H1 (cell line): ENCODE data around the gene ZNF232. TPM values are rescaled to one million over a fixed set of nuclear protein-coding genes. Genes with fewer than 3 reads are reported as not detected.
"Not testable (repeated sequence)": the region's sequence is repeated elsewhere in the genome, so short reads cannot be mapped to it uniquely, and the experiment has no call there.

ENCODE experiments used
- CTCF ChIA-PET: fragments of 300-600 bp; sonication (Branson Sonifier 250); formaldehyde crosslinking; loops from one replicate; lab custom pipeline; 2021; ENCODE audit not compliant: partially characterized antibody; lab: Charles Lee
- POLR2A ChIA-PET: fragments of 300-600 bp; sonication (Branson Sonifier 250); formaldehyde crosslinking; loops from one replicate; lab custom pipeline; 2021; ENCODE audit warnings: inconsistent platforms; ENCODE audit not compliant: partially characterized antibody; lab: Charles Lee
- DNase-seq, 2 experiments: peaks; one replicate each; pipeline versions ENCODE4 v3.0.0 to v3.0.0-alpha.2; 2010 to 2022; ENCODE audit warnings: low spot score in 2 of 2, low read depth in 1 of 2, mixed read lengths in 1 of 2
- FAIRE-seq: peaks from 2 replicates; lab custom pipeline; 2011; peaks lifted over from hg19 to GRCh38; lab: Jason Lieb, UNC
- H2AFZ ChIP-seq: 2 replicates; pipeline ENCODE4 v1.8.1; 2012; ENCODE audit warnings: low read length, inconsistent platforms
- H2AK5ac ChIP-seq: 2 replicates; pipeline ENCODE4 v1.6.1; 2013; ENCODE audit warnings: low read depth, low read length
- H2BK120ac ChIP-seq: replicated peaks from 2 replicates; pipeline ENCODE3; 2013; ENCODE audit warnings: low read depth, low read length, inconsistent platforms
- H2BK12ac ChIP-seq: 2 replicates; pipeline ENCODE4 v1.6.1; 2013; ENCODE audit warnings: low read depth, low read length
- H2BK15ac ChIP-seq: 2 replicates; pipeline ENCODE4 v1.6.1; 2013; ENCODE audit warnings: low read length
- H2BK20ac ChIP-seq: 2 replicates; pipeline ENCODE4 v1.6.1; 2013; ENCODE audit warnings: low read length
- H2BK5ac ChIP-seq: 2 replicates; pipeline ENCODE4 v1.6.1; 2013; ENCODE audit warnings: low read depth, low read length
- H3K14ac ChIP-seq: 2 replicates; pipeline ENCODE4 v1.6.1; 2013; ENCODE audit warnings: inconsistent platforms; ENCODE audit not compliant: insufficient read length
- H3K18ac ChIP-seq: 2 replicates; pipeline ENCODE4 v1.6.1; 2013; ENCODE audit warnings: low read length; ENCODE audit errors: extremely low read depth
- H3K23ac ChIP-seq: 2 replicates; pipeline ENCODE4 v1.6.1; 2013; ENCODE audit warnings: inconsistent platforms; ENCODE audit not compliant: insufficient read length
- H3K23me2 ChIP-seq: 2 replicates; pipeline ENCODE4 v1.6.1; 2013; ENCODE audit warnings: low read depth, low read length
- H3K27ac ChIP-seq: 2 replicates; pipeline ENCODE4 v1.6.1; 2011; ENCODE audit warnings: low read depth, low read length, inconsistent platforms
- H3K27me3 ChIP-seq, 4 experiments: replicated peaks in 1 of 4; 1 replicate in 1 of 4; 2 replicates in 3 of 4; pipeline versions ENCODE4 v1.6.1 to v1.8.1; 2011 to 2013; ENCODE audit warnings: low read length in 3 of 4, mild to moderate bottlenecking in 3 of 4, inconsistent platforms in 2 of 4, mixed read lengths in 2 of 4, moderate library complexity in 1 of 4; ENCODE audit not compliant: control insufficient read depth in 3 of 4, insufficient read depth in 3 of 4; ENCODE audit errors: extremely low read depth in 1 of 4
- H3K36me3 ChIP-seq, 4 experiments: 2 replicates each; pipeline versions ENCODE4 v1.6.1 to v1.8.1; 2011 to 2013; ENCODE audit warnings: mild to moderate bottlenecking in 4 of 4, low read length in 3 of 4, moderate library complexity in 2 of 4, control low read depth in 1 of 4, inconsistent platforms in 1 of 4; ENCODE audit not compliant: insufficient read depth in 4 of 4, control insufficient read depth in 2 of 4
- H3K4ac ChIP-seq: replicated peaks from 2 replicates; pipeline ENCODE3; 2013; ENCODE audit warnings: low read length, low read depth, mixed read lengths, inconsistent platforms; ENCODE audit not compliant: insufficient read length
- H3K4me1 ChIP-seq, 4 experiments: replicated peaks in 1 of 4; 1 replicate in 1 of 4; 2 replicates in 3 of 4; pipeline versions ENCODE4 v1.6.1 to v1.8.1; 2011 to 2013; ENCODE audit warnings: low read length in 3 of 4, inconsistent platforms in 2 of 4, mixed read lengths in 1 of 4; ENCODE audit not compliant: insufficient read depth in 4 of 4, control insufficient read depth in 3 of 4
- H3K4me2 ChIP-seq, 2 experiments: 2 replicates each; pipeline versions ENCODE4 v1.6.1 to v1.8.1; 2011 to 2013; ENCODE audit warnings: low read depth in 2 of 2, low read length in 2 of 2, control low read depth in 1 of 2, inconsistent platforms in 1 of 2, mild to moderate bottlenecking in 1 of 2; ENCODE audit not compliant: insufficient read depth in 1 of 2
- H3K4me3 ChIP-seq, 4 experiments: fragments of 200-600, 300-600 bp in 1 of 4; sonication (generic), shearing (Covaris generic), sonication (Bioruptor Twin) in 1 of 4; 2 replicates each; pipeline versions ENCODE4 v1.5.1 to v1.8.1; 2011 to 2016; ENCODE audit warnings: low read length in 4 of 4, low read depth in 3 of 4, control low read depth in 2 of 4, inconsistent platforms in 2 of 4, mild to moderate bottlenecking in 2 of 4, mixed read lengths in 1 of 4, moderate library complexity in 1 of 4; ENCODE audit not compliant: insufficient read depth in 2 of 4; ENCODE audit errors: extremely low read depth in 1 of 4
- H3K56ac ChIP-seq: replicated peaks from 2 replicates; pipeline ENCODE3; 2013; ENCODE audit warnings: low read depth, mild to moderate bottlenecking, mixed read lengths, low read length, inconsistent platforms; ENCODE audit not compliant: insufficient read length
- H3K79me1 ChIP-seq: 2 replicates; pipeline ENCODE4 v1.6.1; 2013; ENCODE audit warnings: low read depth, low read length, control low read depth
- H3K79me2 ChIP-seq, 2 experiments: 2 replicates each; pipeline versions ENCODE4 v1.6.1 to v1.8.1; 2012 to 2013; ENCODE audit warnings: low read length in 2 of 2, mild to moderate bottlenecking in 2 of 2, inconsistent platforms in 1 of 2; ENCODE audit not compliant: insufficient read depth in 2 of 2, control insufficient read depth in 1 of 2
- H3K9ac ChIP-seq, 4 experiments: replicated peaks in 1 of 4; 1 replicate in 1 of 4; 2 replicates in 3 of 4; pipeline versions ENCODE4 v1.6.1 to v1.8.1; 2011 to 2013; ENCODE audit warnings: low read depth in 3 of 4, low read length in 3 of 4, control low read depth in 2 of 4, mild to moderate bottlenecking in 2 of 4, moderate library complexity in 2 of 4, inconsistent platforms in 1 of 4; ENCODE audit errors: extremely low read depth in 1 of 4
- H3K9me3 ChIP-seq, 2 experiments: 2 replicates each; pipeline versions ENCODE4 v1.6.1 to v1.8.1; 2012 to 2013; ENCODE audit warnings: mild to moderate bottlenecking in 2 of 2, moderate library complexity in 2 of 2, control low read depth in 1 of 2, inconsistent platforms in 1 of 2, low read depth in 1 of 2, low read length in 1 of 2, mixed read lengths in 1 of 2; ENCODE audit not compliant: insufficient read depth in 2 of 2
- H4K20me1 ChIP-seq, 2 experiments: replicated peaks in 1 of 2; 2 replicates each; pipeline versions ENCODE3 to v1.8.1; 2011 to 2013; ENCODE audit warnings: inconsistent platforms in 2 of 2, low read length in 2 of 2, mild to moderate bottlenecking in 1 of 2; ENCODE audit not compliant: insufficient read depth in 2 of 2, control insufficient read depth in 1 of 2
- H4K5ac ChIP-seq: 2 replicates; pipeline ENCODE4 v1.6.1; 2013; ENCODE audit warnings: low read length, low read depth, mixed read lengths, inconsistent platforms; ENCODE audit not compliant: insufficient read length
- H4K8ac ChIP-seq: 2 replicates; pipeline ENCODE4 v1.8.0; 2013; ENCODE audit warnings: mild to moderate bottlenecking, moderate library complexity, low read length, inconsistent platforms; ENCODE audit not compliant: insufficient read depth; ENCODE audit errors: extremely low read depth
- H4K91ac ChIP-seq: replicated peaks from 2 replicates; pipeline ENCODE3; 2013; ENCODE audit warnings: low read length, mixed read lengths, inconsistent platforms; ENCODE audit not compliant: insufficient read length
- WGBS, 2 experiments: shearing (Covaris generic) in 1 of 2; methylation state at CpG; one replicate each; pipeline versions ENCODE4 v1.1.6 to v1.1.7; 2013 to 2015; ENCODE audit warnings: low lambda C conversion rate in 2 of 2, mixed read lengths in 2 of 2, inconsistent platforms in 1 of 2, low coverage in 1 of 2, missing lambda C conversion rate in 1 of 2; ENCODE audit not compliant: insufficient replicate concordance in 2 of 2, insufficient coverage in 1 of 2, insufficient read length in 1 of 2; ENCODE audit errors: extremely low coverage in 1 of 2, missing lambda C conversion rate in 1 of 2; 5-methylcytosine and 5-hydroxymethylcytosine counted together
- polyA plus RNA-seq, 7 experiments: library from polyadenylated mRNA; depleted of rRNA in 3 of 7; stranded (reverse) in 5 of 7; unstranded in 2 of 7; fragments of >200 nt in 5 of 7; fragments of 200-250 nt in 2 of 7; gene quantifications; 1 replicate in 5 of 7; 2 replicates in 1 of 7; 4 replicates in 1 of 7; pipeline versions ENCODE4 v1.2.1 to v1.2.3, GENCODE V29; 2011 to 2013; ENCODE audit warnings: missing spikeins in 2 of 7, mixed read lengths in 2 of 7
- total RNA-seq: library from RNA; stranded (reverse); fragmentation: NEBNext Ultra II Directional; extraction: Animal tissue kit (Norgen Biotek cat#: 25700); gene quantifications from 2 replicates; pipeline ENCODE4 v1.2.1, GENCODE V29; 2021

Gene ZNF232
- total and polyA plus RNA-seq, 2 of the 8 experiments (the other 6 are each of a cell fraction or from before 2014, with no cell fraction given): 11.1 to 41.0 TPM

- CTCF ChIA-PET: interaction anchor here (1.2 kb wide), 1 partner anchor 226 kb away, joined by 3 read pairs; no protein-coding TSS in a partner anchor
- not testable (repeated sequence) for H2BK120ac ChIP-seq, H2AFZ ChIP-seq, H3K79me2 ChIP-seq, FAIRE-seq, H3K9ac ChIP-seq, H3K18ac ChIP-seq, H2AK5ac ChIP-seq, H4K91ac ChIP-seq, H2BK20ac ChIP-seq, H3K27ac ChIP-seq, H3K56ac ChIP-seq, H3K4me1 ChIP-seq, H3K23me2 ChIP-seq, H3K4ac ChIP-seq, H3K27me3 ChIP-seq, H3K36me3 ChIP-seq, H3K23ac ChIP-seq, H2BK12ac ChIP-seq, H2BK15ac ChIP-seq, H4K8ac ChIP-seq, H3K79me1 ChIP-seq, H3K4me2 ChIP-seq, DNase-seq, H2BK5ac ChIP-seq, H4K5ac ChIP-seq, H3K14ac ChIP-seq, H3K4me3 ChIP-seq, H4K20me1 ChIP-seq
- POLR2A ChIA-PET: interaction anchor here (0.6 kb wide), 1 partner anchor 192 kb away, joined by 3 read pairs; no protein-coding TSS in a partner anchor
- peaks cover 0 to 11% of the 10 kb centered on the region in 2 experiments; a peak in 1 of 4 replicates for H3K9me3 ChIP-seq
- WGBS, 2 experiments: 87% methylated on average over 8 of the region's 8 CpGs; no CpG with 5 or more reads in 1 of the 2 experiments
Observed at GRCh38 chr17:5135131-5135712, 23.5 kb upstream of the ZNF232 start.

GRCh38 chr17:5134571-5134970 lies 22.9 kb upstream of the ZNF232 start:
- H3K79me2 ChIP-seq, H4K5ac ChIP-seq, H2BK120ac ChIP-seq, H3K23ac ChIP-seq, H3K23me2 ChIP-seq, H3K56ac ChIP-seq, H4K20me1 ChIP-seq, POLR2A ChIA-PET, H3K9ac ChIP-seq, H4K8ac ChIP-seq, H2AK5ac ChIP-seq, H2BK15ac ChIP-seq, H3K4ac ChIP-seq, H3K36me3 ChIP-seq, H3K27me3 ChIP-seq, H3K4me1 ChIP-seq, H3K4me2 ChIP-seq, FAIRE-seq, H4K91ac ChIP-seq, H2BK20ac ChIP-seq, H3K14ac ChIP-seq, H2AFZ ChIP-seq, H3K18ac ChIP-seq, H3K4me3 ChIP-seq, H2BK5ac ChIP-seq, H3K27ac ChIP-seq, H3K79me1 ChIP-seq, H2BK12ac ChIP-seq, DNase-seq: not testable (repeated sequence)
- 82% methylated on average over 11 of the region's 11 CpGs; no CpG with 5 or more reads in 1 of the 2 experiments for WGBS, 2 experiments
- CTCF ChIA-PET: interaction anchor here (1.2 kb wide), 1 partner anchor 225 kb away, joined by 3 read pairs; no protein-coding TSS in a partner anchor
- peaks cover 0 to 11% of the 10 kb centered on the region in 2 experiments; a peak in 1 of 4 replicates for H3K9me3 ChIP-seq
